HEK293 (cell line): ENCODE measurements around the gene ATXN10.

Experiments
- CTCF ChIA-PET: fragments of 350-600 bp; formaldehyde crosslinking; extraction: SDS; loops from one replicate; lab custom pipeline; 2021; ENCODE audit warnings: antibody characterized with exemption; lab: Yijun Ruan, JAX
- POLR2A ChIA-PET: fragments of 300-600 bp; formaldehyde crosslinking; extraction: SDS; loops from one replicate; lab custom pipeline; 2020; ENCODE audit warnings: antibody characterized with exemption, inconsistent platforms; lab: Yijun Ruan, JAX
- H3K27ac ChIP-seq: fragments of 200-500 bp; sonication (Bioruptor generic); 2 replicates; pipeline ENCODE4 v1.5.1; 2014; ENCODE audit warnings: low read depth, low read length, control low read depth, inconsistent platforms; ENCODE audit errors: extremely low read depth
- H3K36me3 ChIP-seq, 2 experiments: fragments of 200-500 bp in 1 of 2; sonication (Bioruptor generic) in 1 of 2; 1 replicate in 1 of 2; 2 replicates in 1 of 2; pipeline ENCODE4 v1.5.1; 2014 to 2017; ENCODE audit warnings: inconsistent platforms in 2 of 2, low read length in 2 of 2; ENCODE audit not compliant: control insufficient read depth in 2 of 2, insufficient read depth in 1 of 2
- H3K4me1 ChIP-seq: fragments of 200-500 bp; sonication (Bioruptor generic); 2 replicates; pipeline ENCODE4 v1.5.1; 2014; ENCODE audit warnings: mild to moderate bottlenecking, low read length, inconsistent platforms; ENCODE audit not compliant: control insufficient read depth, insufficient read depth
- H3K4me3 ChIP-seq: 2 replicates; pipeline ENCODE4 v1.5.1; 2011; ENCODE audit warnings: low read depth, mild to moderate bottlenecking, control low read depth, low read length, moderate library complexity
- H3K9me3 ChIP-seq: fragments of 200-500 bp; sonication (Bioruptor generic); 2 replicates; pipeline ENCODE4 v1.5.1; 2014; ENCODE audit warnings: low read depth, low read length, inconsistent platforms; ENCODE audit not compliant: control insufficient read depth, insufficient read depth
- FEZF1 ChIP-seq: fragments of 450-650 bp; formaldehyde crosslinking; IDR thresholded peaks from 2 replicates; pipeline ENCODE4 v1.5.1; 2016; ENCODE audit warnings: missing biosample characterization, missing genetic modification characterization
- KLF10 ChIP-seq: fragments of 450-650 bp; IDR thresholded peaks from 2 replicates; pipeline ENCODE4 v1.5.1; 2018; ENCODE audit warnings: missing biosample characterization, mild to moderate bottlenecking, missing genetic modification characterization
- SCRT1 ChIP-seq: fragments of 450-650 bp; formaldehyde crosslinking; IDR thresholded peaks from 2 replicates; pipeline ENCODE4 v1.5.1; 2016; ENCODE audit warnings: missing biosample characterization, missing genetic modification characterization, borderline replicate concordance
- SETDB1 ChIP-seq: IDR thresholded peaks from one replicate; pipeline ENCODE4 v1.6.1; 2017; ENCODE audit warnings: mild to moderate bottlenecking, low read length, moderate library complexity, mixed read lengths; ENCODE audit not compliant: insufficient read length
- ZFP3 ChIP-seq: fragments of 450-650 bp; formaldehyde crosslinking; IDR thresholded peaks from 2 replicates; pipeline ENCODE4 v1.5.1; 2016; ENCODE audit warnings: low read depth, missing biosample characterization, missing genetic modification characterization
- ZNF132 ChIP-seq: fragments of 450-650 bp; formaldehyde crosslinking; IDR thresholded peaks from 2 replicates; pipeline ENCODE4 v1.5.1; 2017; ENCODE audit warnings: missing biosample characterization, missing genetic modification characterization, borderline replicate concordance
- ZNF133 ChIP-seq: fragments of 450-650 bp; formaldehyde crosslinking; IDR thresholded peaks from 2 replicates; pipeline ENCODE4 v1.5.1; 2016; ENCODE audit warnings: missing biosample characterization, missing genetic modification characterization
- ZNF169 ChIP-seq: fragments of 450-650 bp; formaldehyde crosslinking; IDR thresholded peaks from 2 replicates; pipeline ENCODE4 v1.5.1; 2016; ENCODE audit warnings: missing biosample characterization, missing genetic modification characterization
- ZNF202 ChIP-seq: fragments of 450-650 bp; formaldehyde crosslinking; IDR thresholded peaks from 2 replicates; pipeline ENCODE4 v1.5.1; 2016; ENCODE audit warnings: missing biosample characterization, missing genetic modification characterization, borderline replicate concordance
- ZNF248 ChIP-seq: fragments of 450-650 bp; formaldehyde crosslinking; IDR thresholded peaks from 2 replicates; pipeline ENCODE4 v1.5.1; 2017; ENCODE audit warnings: missing biosample characterization, missing genetic modification characterization
- ZNF274 ChIP-seq, 2 experiments: fragments of 200-500 bp in 1 of 2; fragments of 450-650 bp in 1 of 2; sonication (Bioruptor generic) in 1 of 2; formaldehyde crosslinking in 1 of 2; IDR thresholded peaks; 2 replicates each; pipeline versions ENCODE4 v1.5.1 to v1.6.1; 2014 to 2016; ENCODE audit warnings: borderline replicate concordance in 1 of 2, inconsistent platforms in 1 of 2, low read length in 1 of 2, missing biosample characterization in 1 of 2, missing genetic modification characterization in 1 of 2
- ZNF426 ChIP-seq: fragments of 450-650 bp; formaldehyde crosslinking; IDR thresholded peaks from 2 replicates; pipeline ENCODE4 v1.5.1; 2017; ENCODE audit warnings: missing biosample characterization, missing genetic modification characterization, mild to moderate bottlenecking, inconsistent platforms, moderate library complexity
- ZNF473 ChIP-seq: fragments of 450-650 bp; formaldehyde crosslinking; IDR thresholded peaks from 2 replicates; pipeline ENCODE4 v1.5.1; 2017; ENCODE audit warnings: missing biosample characterization, missing genetic modification characterization
- ZNF558 ChIP-seq: fragments of 450-650 bp; formaldehyde crosslinking; IDR thresholded peaks from 2 replicates; pipeline ENCODE4 v1.5.1; 2016; ENCODE audit warnings: missing biosample characterization, missing genetic modification characterization
- ZNF561 ChIP-seq: fragments of 450-650 bp; IDR thresholded peaks from 2 replicates; pipeline ENCODE4 v1.5.1; 2018; ENCODE audit warnings: missing biosample characterization, missing genetic modification characterization, borderline replicate concordance
- ZNF621 ChIP-seq: fragments of 450-650 bp; formaldehyde crosslinking; IDR thresholded peaks from 2 replicates; pipeline ENCODE4 v1.5.1; 2017; ENCODE audit warnings: missing biosample characterization, missing genetic modification characterization
- ZNF701 ChIP-seq: fragments of 450-650 bp; formaldehyde crosslinking; IDR thresholded peaks from 2 replicates; pipeline ENCODE4 v1.5.1; 2016; ENCODE audit warnings: missing biosample characterization, missing genetic modification characterization
- ZNF837 ChIP-seq: fragments of 450-650 bp; formaldehyde crosslinking; IDR thresholded peaks from 2 replicates; pipeline ENCODE4 v1.5.1; 2016; ENCODE audit warnings: missing biosample characterization, missing genetic modification characterization
- ZSCAN16 ChIP-seq: fragments of 450-650 bp; formaldehyde crosslinking; IDR thresholded peaks from 2 replicates; pipeline ENCODE4 v1.5.1; 2016; ENCODE audit warnings: missing biosample characterization, missing genetic modification characterization
- ZSCAN23 ChIP-seq: fragments of 450-650 bp; formaldehyde crosslinking; IDR thresholded peaks from 2 replicates; pipeline ENCODE4 v1.5.1; 2016; ENCODE audit warnings: missing biosample characterization, missing genetic modification characterization
- TF ChIP-seq, protein P1 (sequence below): fragments of 450-650 bp; IDR thresholded peaks from 2 replicates; pipeline ENCODE4 v1.5.1; 2018; ENCODE audit warnings: missing biosample characterization, mild to moderate bottlenecking, missing genetic modification characterization
- TF ChIP-seq, protein P2 (sequence below): fragments of 450-650 bp; formaldehyde crosslinking; IDR thresholded peaks from 2 replicates; pipeline ENCODE4 v1.5.1; 2016; ENCODE audit warnings: missing biosample characterization, missing genetic modification characterization, borderline replicate concordance
- TF ChIP-seq, protein P3 (sequence below): fragments of 450-650 bp; formaldehyde crosslinking; IDR thresholded peaks from 2 replicates; pipeline ENCODE4 v1.5.0; 2017; ENCODE audit warnings: missing biosample characterization, missing genetic modification characterization, borderline replicate concordance

Gene ATXN10

DNA sequence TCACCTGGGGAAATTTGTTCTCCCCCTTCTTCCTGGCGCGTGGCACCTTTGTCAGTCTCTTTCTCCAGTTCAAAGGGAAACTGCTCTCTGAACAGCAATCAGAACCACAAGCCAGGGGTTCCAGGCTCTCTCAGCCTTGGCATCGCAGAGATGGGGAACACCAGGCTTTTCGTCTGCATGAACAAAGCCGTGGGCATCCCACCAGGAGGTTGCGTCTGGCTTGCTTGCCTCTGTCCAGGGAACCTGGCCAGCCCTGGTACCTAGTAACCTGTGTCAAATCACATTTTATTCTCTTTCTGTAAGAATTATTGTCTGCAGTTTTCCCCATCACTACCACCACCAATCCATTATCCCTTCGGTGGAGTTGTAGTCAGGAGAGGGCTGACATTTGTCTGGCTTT, 198.4 kb downstream of the ATXN10 start (continued):
- TF ChIP-seq, protein P1, sequence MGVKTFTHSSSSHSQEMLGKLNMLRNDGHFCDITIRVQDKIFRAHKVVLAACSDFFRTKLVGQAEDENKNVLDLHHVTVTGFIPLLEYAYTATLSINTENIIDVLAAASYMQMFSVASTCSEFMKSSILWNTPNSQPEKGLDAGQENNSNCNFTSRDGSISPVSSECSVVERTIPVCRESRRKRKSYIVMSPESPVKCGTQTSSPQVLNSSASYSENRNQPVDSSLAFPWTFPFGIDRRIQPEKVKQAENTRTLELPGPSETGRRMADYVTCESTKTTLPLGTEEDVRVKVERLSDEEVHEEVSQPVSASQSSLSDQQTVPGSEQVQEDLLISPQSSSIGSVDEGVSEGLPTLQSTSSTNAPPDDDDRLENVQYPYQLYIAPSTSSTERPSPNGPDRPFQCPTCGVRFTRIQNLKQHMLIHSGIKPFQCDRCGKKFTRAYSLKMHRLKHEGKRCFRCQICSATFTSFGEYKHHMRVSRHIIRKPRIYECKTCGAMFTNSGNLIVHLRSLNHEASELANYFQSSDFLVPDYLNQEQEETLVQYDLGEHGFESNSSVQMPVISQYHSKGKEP (tag by site-specific recombination): no peak
- TF ChIP-seq ZNF473 (tag by site-specific recombination) (no peak), ZNF202 (no peak), ZNF169 (no peak)

DNA sequence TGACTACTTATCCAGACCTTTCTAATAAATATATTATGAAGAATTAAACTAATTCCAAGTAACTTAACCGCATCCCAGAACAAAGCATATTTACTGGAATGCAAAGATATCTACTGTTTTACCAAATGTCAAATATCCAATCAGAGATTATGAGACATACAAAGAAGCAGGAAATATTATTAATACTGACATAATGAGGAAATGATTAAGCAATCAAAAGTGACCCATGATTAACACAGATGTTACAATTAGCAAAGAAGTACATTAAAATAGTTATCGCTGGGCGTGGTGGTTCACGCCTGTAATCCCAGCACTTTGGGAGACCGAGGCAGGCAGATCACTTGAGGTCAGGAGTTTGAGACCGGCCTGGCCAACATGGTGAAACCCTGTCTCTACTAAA, 200.1 kb downstream of the ATXN10 start:
- TF ChIP-seq ZNF837 (tag by site-specific recombination): no peak
- no peak for TF ChIP-seq ZNF248 (tag by site-specific recombination)
- Histone ChIP-seq H3K4me1 (no peaks in the 10 kb centered on the region), H3K27ac (no peak overlapping the region), H3K9me3 (peaks cover 2% of the 10 kb centered on the region), H3K4me3 (no peak overlapping the region), H3K36me3 (no peaks in the 10 kb centered on the region)
- CTCF ChIA-PET: interaction anchor here (7.8 kb wide), 1 partner anchor 8 kb away, joined by 68 read pairs; no protein-coding TSS in a partner anchor
- POLR2A ChIA-PET: no interaction called here

DNA sequence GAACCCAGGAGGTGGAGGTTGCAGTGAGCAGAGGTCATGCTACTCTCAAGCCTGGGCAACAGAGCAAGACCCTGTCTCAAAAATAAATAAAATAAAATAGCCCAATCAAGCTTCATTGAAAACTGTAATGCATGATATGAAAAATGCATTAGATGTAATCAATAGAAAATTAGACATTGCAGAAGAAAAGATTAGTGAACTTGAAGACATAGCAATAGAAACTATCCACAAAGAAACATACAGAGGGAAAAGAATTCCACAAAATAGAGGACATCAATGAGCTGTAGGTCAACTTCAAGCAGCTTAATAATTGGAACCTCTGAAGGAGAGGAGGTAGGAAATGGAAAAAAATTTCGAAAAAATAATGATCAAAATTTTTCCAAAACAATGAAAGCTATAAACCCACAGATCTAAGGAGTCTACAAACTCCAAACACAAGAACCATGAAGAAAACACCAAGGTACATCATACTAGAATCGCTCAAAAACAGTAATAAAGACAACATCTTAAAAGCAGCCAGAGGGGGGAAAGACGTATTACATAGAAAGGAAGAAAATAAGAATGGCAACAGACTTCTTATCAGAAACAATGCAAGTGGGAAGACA, 201.1 kb downstream of the ATXN10 start:
- H3K9me3 ChIP-seq: peaks cover 2% of the 10 kb centered on the region
- TF ChIP-seq ZNF558 (peak; percentile 93), ZNF426 (tag by site-specific recombination) (no peak), KLF10 (tag by site-specific recombination) (no peak), SETDB1 (peak; percentile 48), ZNF132 (no peak)
- TF ChIP-seq, all 188 proteins: peak for 2
- H3K27ac ChIP-seq: no peak overlapping the region
- H3K4me3 ChIP-seq: no peak overlapping the region
- H3K36me3 ChIP-seq: no peaks in the 10 kb centered on the region
- no peaks in the 10 kb centered on the region for H3K4me1 ChIP-seq
- POLR2A ChIA-PET: no interaction called here
- CTCF ChIA-PET: interaction anchor here (7.8 kb wide), 1 partner anchor 9 kb away, joined by 68 read pairs; no protein-coding TSS in a partner anchor

DNA sequence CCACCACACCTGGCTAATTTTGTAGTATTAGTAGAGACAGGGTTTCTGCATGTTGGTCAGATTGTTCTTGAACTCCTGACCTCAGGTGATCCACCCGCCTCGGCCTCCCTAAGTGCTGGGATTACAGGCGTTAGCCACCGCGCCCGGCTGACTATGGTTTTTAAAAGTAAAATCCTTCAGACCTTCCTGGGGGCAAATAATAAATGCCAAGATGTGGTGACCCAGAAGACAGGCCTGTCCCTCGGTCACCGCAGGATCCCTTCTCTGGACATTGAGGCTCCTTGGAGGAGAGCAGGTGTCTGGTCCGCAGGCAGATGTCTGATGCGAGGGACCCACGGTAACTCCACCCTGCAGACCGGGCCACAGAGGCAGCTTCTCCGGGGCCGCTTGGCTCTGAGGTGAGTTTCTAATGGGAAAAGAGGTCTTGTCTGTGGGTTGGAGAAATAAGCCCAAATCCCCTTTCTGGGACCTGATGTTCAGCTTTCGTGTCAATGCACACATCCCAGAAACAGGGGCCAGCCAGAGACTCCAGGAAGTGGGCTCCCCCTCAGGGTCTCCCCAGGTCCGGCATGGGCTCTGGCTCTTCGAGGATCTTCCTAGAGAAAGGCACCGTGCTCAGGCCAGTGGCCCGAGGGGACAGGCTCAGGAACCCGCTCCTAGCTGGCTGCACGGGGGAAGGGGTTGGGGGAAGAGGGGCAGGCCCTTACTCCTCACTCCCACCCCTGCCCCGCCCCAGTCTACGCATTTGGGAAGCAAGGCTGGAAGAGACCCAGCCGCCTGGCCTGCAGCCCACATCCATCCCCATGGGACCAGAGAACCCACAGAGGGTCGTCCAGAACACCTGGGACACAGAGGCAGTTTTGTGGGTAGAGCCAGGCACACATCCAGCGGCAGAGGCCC, 204.8 kb downstream of the ATXN10 start:
- no peak overlapping the region for H3K4me3 ChIP-seq
- ChIA-PET POLR2A (no interaction called here), CTCF (interaction anchor here (1.0 to 7.8 kb wide), 2 partner anchors 13 to 102 kb away, joined by 3 to 68 read pairs; no protein-coding TSS in a partner anchor)
- no peaks in the 10 kb centered on the region for H3K4me1 ChIP-seq
- H3K9me3 ChIP-seq: peaks cover 2% of the 10 kb centered on the region
- H3K36me3 ChIP-seq: no peaks in the 10 kb centered on the region
- no peak overlapping the region for H3K27ac ChIP-seq
- TF ChIP-seq ZNF561 (tag by site-specific recombination) (no peak), ZNF133 (tag by site-specific recombination) (no peak), ZNF701 (tag by site-specific recombination) (no peak), FEZF1 (tag by site-specific recombination) (no peak), ZFP3 (tag by site-specific recombination) (no peak), SCRT1 (tag by site-specific recombination) (no peak), ZSCAN23 (tag by site-specific recombination) (no peak), ZNF621 (tag by site-specific recombination) (no peak), ZSCAN16 (tag by site-specific recombination) (no peak), ZNF274 (IDR thresholded peaks at IDR 0.05; ENCODE audit: low read length) (no peak), ZNF274 (tag by site-specific recombination; IDR thresholded peaks at IDR 0.05; ENCODE audit: borderline replicate concordance) (no peak)
- TF ChIP-seq, protein P2, sequence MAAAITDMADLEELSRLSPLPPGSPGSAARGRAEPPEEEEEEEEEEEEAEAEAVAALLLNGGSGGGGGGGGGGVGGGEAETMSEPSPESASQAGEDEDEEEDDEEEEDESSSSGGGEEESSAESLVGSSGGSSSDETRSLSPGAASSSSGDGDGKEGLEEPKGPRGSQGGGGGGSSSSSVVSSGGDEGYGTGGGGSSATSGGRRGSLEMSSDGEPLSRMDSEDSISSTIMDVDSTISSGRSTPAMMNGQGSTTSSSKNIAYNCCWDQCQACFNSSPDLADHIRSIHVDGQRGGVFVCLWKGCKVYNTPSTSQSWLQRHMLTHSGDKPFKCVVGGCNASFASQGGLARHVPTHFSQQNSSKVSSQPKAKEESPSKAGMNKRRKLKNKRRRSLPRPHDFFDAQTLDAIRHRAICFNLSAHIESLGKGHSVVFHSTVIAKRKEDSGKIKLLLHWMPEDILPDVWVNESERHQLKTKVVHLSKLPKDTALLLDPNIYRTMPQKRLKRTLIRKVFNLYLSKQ (tag by site-specific recombination): no peak
- TF ChIP-seq, protein P3, sequence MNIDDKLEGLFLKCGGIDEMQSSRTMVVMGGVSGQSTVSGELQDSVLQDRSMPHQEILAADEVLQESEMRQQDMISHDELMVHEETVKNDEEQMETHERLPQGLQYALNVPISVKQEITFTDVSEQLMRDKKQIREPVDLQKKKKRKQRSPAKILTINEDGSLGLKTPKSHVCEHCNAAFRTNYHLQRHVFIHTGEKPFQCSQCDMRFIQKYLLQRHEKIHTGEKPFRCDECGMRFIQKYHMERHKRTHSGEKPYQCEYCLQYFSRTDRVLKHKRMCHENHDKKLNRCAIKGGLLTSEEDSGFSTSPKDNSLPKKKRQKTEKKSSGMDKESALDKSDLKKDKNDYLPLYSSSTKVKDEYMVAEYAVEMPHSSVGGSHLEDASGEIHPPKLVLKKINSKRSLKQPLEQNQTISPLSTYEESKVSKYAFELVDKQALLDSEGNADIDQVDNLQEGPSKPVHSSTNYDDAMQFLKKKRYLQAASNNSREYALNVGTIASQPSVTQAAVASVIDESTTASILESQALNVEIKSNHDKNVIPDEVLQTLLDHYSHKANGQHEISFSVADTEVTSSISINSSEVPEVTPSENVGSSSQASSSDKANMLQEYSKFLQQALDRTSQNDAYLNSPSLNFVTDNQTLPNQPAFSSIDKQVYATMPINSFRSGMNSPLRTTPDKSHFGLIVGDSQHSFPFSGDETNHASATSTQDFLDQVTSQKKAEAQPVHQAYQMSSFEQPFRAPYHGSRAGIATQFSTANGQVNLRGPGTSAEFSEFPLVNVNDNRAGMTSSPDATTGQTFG (tag by site-specific recombination): no peak
